ENCODE data around the gene TENT4B.

DNA sequence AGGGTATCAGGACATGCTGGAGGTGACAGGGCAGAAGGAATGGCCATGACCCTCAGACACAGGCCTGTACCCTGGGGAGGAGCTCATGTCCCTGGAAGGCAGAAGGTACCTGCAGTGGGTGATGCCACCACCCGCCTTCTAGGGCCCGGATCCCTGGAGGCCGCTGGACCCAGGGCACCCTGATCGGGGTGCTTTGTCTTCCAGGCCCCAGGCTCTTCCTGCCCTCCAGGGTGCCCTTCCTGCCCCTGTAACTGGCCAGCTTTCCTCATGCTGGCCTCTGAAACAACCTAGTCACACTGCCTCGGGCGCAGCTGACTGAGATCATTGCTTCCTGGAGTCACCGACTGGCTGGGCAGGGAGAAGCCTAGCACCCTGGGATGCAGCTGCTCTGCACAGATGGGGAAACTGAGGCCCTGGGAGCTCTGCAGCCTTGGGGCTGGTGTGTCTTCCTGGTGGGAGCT is 119.0 kb downstream of the TENT4B start:
- TF ChIP-seq, protein P1, sequence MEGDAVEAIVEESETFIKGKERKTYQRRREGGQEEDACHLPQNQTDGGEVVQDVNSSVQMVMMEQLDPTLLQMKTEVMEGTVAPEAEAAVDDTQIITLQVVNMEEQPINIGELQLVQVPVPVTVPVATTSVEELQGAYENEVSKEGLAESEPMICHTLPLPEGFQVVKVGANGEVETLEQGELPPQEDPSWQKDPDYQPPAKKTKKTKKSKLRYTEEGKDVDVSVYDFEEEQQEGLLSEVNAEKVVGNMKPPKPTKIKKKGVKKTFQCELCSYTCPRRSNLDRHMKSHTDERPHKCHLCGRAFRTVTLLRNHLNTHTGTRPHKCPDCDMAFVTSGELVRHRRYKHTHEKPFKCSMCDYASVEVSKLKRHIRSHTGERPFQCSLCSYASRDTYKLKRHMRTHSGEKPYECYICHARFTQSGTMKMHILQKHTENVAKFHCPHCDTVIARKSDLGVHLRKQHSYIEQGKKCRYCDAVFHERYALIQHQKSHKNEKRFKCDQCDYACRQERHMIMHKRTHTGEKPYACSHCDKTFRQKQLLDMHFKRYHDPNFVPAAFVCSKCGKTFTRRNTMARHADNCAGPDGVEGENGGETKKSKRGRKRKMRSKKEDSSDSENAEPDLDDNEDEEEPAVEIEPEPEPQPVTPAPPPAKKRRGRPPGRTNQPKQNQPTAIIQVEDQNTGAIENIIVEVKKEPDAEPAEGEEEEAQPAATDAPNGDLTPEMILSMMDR (conservative IDR thresholded peaks at IDR 0.05): no peak
- no peak for TF ChIP-seq EZH2 (IDR thresholded peaks at IDR 0.05; ENCODE audit: low read depth)
